Measurements from ENCODE around the gene GTPBP1. TPM values are rescaled to one million over a fixed set of nuclear protein-coding genes. Genes with fewer than 3 reads are reported as not detected.

GTPBP1 gene
- total RNA-seq, 1 experiment from 2014 or later: 28.9 TPM

DNA sequence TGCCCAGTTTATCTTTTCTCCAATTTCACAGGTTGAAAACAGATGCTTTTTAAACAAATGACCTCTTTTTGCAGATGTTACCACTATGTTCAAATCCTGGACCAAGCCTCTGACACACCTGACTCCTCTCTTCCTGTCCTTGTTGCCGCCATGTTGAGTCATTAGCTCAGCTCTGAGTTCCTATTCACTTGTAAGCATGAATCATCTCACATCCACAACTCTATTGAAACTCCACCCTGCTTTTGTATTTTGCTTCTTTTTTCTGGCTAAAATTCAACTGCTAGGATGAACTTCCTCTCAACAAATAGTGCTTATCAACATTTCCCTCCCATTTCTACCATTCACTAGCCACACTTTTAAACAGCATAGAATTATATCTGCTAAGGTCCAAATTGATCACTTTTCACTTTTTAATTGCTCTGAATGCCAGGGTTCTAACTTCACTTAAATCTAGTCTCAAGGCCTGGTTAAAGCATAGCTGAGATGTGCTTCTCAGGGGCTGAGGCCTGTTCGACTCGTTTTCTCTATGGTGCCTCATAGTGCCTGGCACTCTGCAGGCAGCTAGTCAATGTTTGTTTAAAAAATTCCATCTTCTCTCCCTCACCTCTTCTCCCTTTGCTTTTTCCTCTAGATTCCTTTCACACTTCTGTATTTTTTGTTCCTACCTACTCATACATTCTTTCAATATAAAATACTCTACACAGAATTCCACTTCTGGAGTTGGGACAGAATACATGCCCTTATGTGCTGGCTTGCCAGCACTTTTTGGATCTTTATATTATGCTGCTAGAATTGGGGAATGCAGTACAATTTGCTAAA lies 8.9 kb upstream of the GTPBP1 start:
- Histone ChIP-seq H3K4me3 (no peak overlapping the region), H3K4me1 (replicated peaks) (peaks cover 46% of the 10 kb centered on the region)

DNA sequence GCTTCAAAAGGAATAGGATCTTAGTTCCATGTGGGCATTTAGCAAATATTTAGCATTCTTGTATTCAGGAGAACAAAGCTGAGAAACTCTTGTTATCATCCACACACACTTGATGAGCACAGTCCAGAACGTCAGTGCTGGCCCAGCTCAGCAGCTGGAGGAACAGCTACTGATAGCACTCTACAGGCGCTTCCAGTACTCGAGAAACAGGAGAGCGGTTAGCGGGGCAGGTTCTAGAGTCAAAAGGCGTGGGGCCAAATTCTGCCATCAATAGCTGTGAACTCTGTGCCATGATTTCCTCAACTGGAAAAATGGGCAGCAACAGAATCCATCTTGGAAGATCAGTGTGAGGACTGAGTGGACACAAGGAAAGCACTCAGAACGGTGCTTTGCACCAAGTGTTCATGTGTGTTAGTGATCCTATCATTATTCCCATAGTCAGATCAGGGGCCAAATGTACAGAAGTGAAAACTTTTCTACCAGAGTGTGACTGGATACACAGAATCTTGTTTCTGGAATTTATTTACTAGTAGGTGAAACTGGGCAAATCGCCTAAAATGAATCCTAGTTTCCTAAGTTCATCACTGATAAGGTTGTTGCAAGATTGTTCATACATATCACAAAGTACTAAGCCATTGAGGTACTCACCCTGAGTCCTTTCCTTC lies 8.2 kb upstream of the GTPBP1 start:
- Histone ChIP-seq H3K4me1 (replicated peaks) (peaks cover 46% of the 10 kb centered on the region), H3K4me3 (no peak overlapping the region), H3K27me3 (replicated peaks) (no peaks in the 10 kb centered on the region), H3K27ac (peak overlapping the region; percentile 76), H3K36me3 (peaks cover 49% of the 10 kb centered on the region), H3K9me3 (replicated peaks) (peaks cover 6% of the 10 kb centered on the region; the same call in 1 of the 2 replicates)
- DNase-seq (ENCODE audit: low read depth in 1 of 2, low spot score in 2 of 2): no peak

More for the DNA sequence above, 8.9 kb upstream of the GTPBP1 start:
- H3K27me3 ChIP-seq (replicated peaks): no peaks in the 10 kb centered on the region
- H3K36me3 ChIP-seq: peaks cover 55% of the 10 kb centered on the region
- DNase-seq (ENCODE audit: low read depth in 1 of 2, low spot score in 2 of 2): peak; percentile 53 to 67
- H3K9me3 ChIP-seq (replicated peaks): peaks cover 6% of the 10 kb centered on the region; the same call in 1 of the 2 replicates
- peak overlapping the region; percentile 76 for H3K27ac ChIP-seq

GRCh38 chr22:38698407-38699094 lies 7.2 kb upstream of the GTPBP1 start:
- H3K27me3 ChIP-seq (replicated peaks): no peaks in the 10 kb centered on the region
- no peak for DNase-seq (ENCODE audit: low read depth in 1 of 2, low spot score in 2 of 2)
- peaks cover 46% of the 10 kb centered on the region for H3K4me1 ChIP-seq (replicated peaks)
- peak overlapping the region; percentile 97 for H3K4me3 ChIP-seq
- H3K9me3 ChIP-seq (replicated peaks): peaks cover 6% of the 10 kb centered on the region; the same call in 1 of the 2 replicates
- peaks cover 41% of the 10 kb centered on the region for H3K36me3 ChIP-seq
- no peak overlapping the region for H3K27ac ChIP-seq

DNA sequence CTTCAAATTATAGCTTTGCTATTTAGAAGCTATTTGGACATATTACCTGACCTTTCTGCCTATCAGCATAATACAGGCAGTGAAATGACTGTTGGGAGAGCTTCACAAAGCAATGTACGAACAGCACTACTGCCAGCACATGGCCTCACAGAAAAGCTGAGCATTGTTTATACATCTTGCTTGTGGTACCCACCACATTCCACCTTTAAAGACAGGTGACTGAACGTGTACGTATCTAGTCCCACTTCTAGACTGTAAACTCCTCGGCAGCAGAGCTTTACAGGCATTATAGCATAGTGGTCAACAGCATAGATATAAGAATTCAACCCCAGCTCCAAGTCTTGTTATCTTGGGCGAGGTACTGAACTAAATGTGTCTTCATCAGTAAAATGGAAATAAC lies 6.6 kb upstream of the GTPBP1 start:
- Histone ChIP-seq H3K36me3 (peaks cover 36% of the 10 kb centered on the region), H3K27me3 (replicated peaks) (no peaks in the 10 kb centered on the region), H3K27ac (peak overlapping the region; percentile 93), H3K4me3 (peak overlapping the region; percentile 97), H3K4me1 (replicated peaks) (peaks cover 46% of the 10 kb centered on the region), H3K9me3 (replicated peaks) (peaks cover 6% of the 10 kb centered on the region; the same call in 1 of the 2 replicates)
- no peak for DNase-seq (ENCODE audit: low read depth in 1 of 2, low spot score in 2 of 2)

DNA sequence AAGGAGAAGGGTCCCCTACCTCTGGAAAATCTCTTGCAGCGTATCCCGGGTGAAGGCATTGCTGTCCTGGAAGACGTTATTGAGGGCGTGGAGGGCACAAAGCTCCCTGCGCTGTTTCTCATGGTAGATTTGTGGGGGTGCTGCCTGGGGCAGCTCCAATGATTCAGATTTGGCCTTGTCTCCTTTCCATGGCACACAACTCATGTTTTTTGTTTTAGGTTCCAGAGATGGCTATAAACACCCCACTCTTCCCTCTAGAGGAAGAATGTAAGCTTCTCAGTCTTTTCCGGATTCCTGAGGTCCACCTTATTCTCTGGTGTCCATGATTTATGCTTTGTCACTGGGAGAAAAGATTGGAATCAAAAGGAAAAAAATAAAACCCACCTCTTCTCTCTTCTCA lies 6.0 kb upstream of the GTPBP1 start:
- H3K27ac ChIP-seq: peak overlapping the region; percentile 93
- H3K4me3 ChIP-seq: peak overlapping the region; percentile 97
- peak in 1 of 2 experiments; percentile 58 for DNase-seq (ENCODE audit: low read depth in 1 of 2, low spot score in 2 of 2)
- peaks cover 31% of the 10 kb centered on the region for H3K36me3 ChIP-seq
- H3K27me3 ChIP-seq (replicated peaks): no peaks in the 10 kb centered on the region
- H3K4me1 ChIP-seq (replicated peaks): peaks cover 50% of the 10 kb centered on the region
- peaks cover 6% of the 10 kb centered on the region; the same call in 1 of the 2 replicates for H3K9me3 ChIP-seq (replicated peaks)

- H3K4me1 ChIP-seq (replicated peaks): peaks cover 54% of the 10 kb centered on the region
- H3K4me3 ChIP-seq: peak overlapping the region; percentile 97
- no peaks in the 10 kb centered on the region for H3K27me3 ChIP-seq (replicated peaks)
- peaks cover 31% of the 10 kb centered on the region for H3K36me3 ChIP-seq
- DNase-seq (ENCODE audit: low read depth in 1 of 2, low spot score in 2 of 2): peak; percentile 77 to 78
- peaks cover 6% of the 10 kb centered on the region; the same call in 1 of the 2 replicates for H3K9me3 ChIP-seq (replicated peaks)
- H3K27ac ChIP-seq: peak overlapping the region; percentile 93
Measured at GRCh38 chr22:38700270-38700788, 5.4 kb upstream of the GTPBP1 start.

GRCh38 chr22:38700789-38701628 lies 4.7 kb upstream of the GTPBP1 start, which contains the start of gene JOSD1:
Gene JOSD1 (minus strand): TSS chr22:38700943. CDS start chr22:38699987, 956 bp downstream.
- peak within 1 kb of the TSS; percentile 97 for H3K4me3 ChIP-seq
- peaks cover 6% of the 10 kb centered on the region; the same call in 1 of the 2 replicates for H3K9me3 ChIP-seq (replicated peaks)
- peaks cover 54% of the 10 kb centered on the region for H3K4me1 ChIP-seq (replicated peaks)
- H3K36me3 ChIP-seq: peaks cover 34% of the 10 kb centered on the region
- peak; percentile 93 to 94 for DNase-seq (ENCODE audit: low read depth in 1 of 2, low spot score in 2 of 2)
- H3K27me3 ChIP-seq (replicated peaks): no peaks in the 10 kb centered on the region
- peak within 1 kb of the TSS; percentile 93 for H3K27ac ChIP-seq

- peaks cover 30% of the 10 kb centered on the region for H3K36me3 ChIP-seq
- peaks cover 6% of the 10 kb centered on the region; the same call in 1 of the 2 replicates for H3K9me3 ChIP-seq (replicated peaks)
- no peak for DNase-seq (ENCODE audit: low read depth in 1 of 2, low spot score in 2 of 2)
- H3K27me3 ChIP-seq (replicated peaks): no peaks in the 10 kb centered on the region
- H3K4me3 ChIP-seq: peak overlapping the region; percentile 17
- H3K4me1 ChIP-seq (replicated peaks): peaks cover 29% of the 10 kb centered on the region
- no peak overlapping the region for H3K27ac ChIP-seq
Measured at GRCh38 chr22:38704654-38705234, 1.0 kb upstream of the GTPBP1 start.

GRCh38 chr22:38706101-38706900 lies 557 bp downstream of the GTPBP1 start:
- H3K4me3 ChIP-seq: peak overlapping the region; percentile 90
- peaks cover 30% of the 10 kb centered on the region for H3K36me3 ChIP-seq
- H3K27me3 ChIP-seq (replicated peaks): no peaks in the 10 kb centered on the region
- no peaks in the 10 kb centered on the region for H3K9me3 ChIP-seq (replicated peaks)
- DNase-seq (ENCODE audit: low read depth in 1 of 2, low spot score in 2 of 2): peak in 1 of 2 experiments; percentile 62
- H3K27ac ChIP-seq: peak overlapping the region; percentile 75
- peaks cover 21% of the 10 kb centered on the region for H3K4me1 ChIP-seq (replicated peaks)

DNA sequence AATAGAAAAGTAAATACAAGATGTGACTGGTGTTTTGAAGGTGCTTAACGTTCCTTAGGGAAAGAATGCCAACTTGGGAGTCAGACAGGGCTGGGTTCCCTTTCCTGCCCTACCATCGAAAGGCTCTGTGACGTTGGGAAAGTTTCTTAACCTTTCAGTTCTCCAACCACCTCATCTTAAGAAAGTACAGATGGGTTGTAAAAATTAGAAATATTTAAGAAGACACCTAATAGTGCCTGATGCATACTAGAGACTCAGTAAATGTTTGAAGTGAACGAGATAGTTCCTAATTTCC lies 1.1 kb downstream of the GTPBP1 start:
- H3K9me3 ChIP-seq (replicated peaks): no peaks in the 10 kb centered on the region
- peak overlapping the region; percentile 75 for H3K27ac ChIP-seq
- no peaks in the 10 kb centered on the region for H3K27me3 ChIP-seq (replicated peaks)
- H3K36me3 ChIP-seq: peaks cover 32% of the 10 kb centered on the region
- no peak for DNase-seq (ENCODE audit: low read depth in 1 of 2, low spot score in 2 of 2)
- H3K4me3 ChIP-seq: peak overlapping the region; percentile 90
- peaks cover 18% of the 10 kb centered on the region for H3K4me1 ChIP-seq (replicated peaks)

- Histone ChIP-seq H3K36me3 (peaks cover 37% of the 10 kb centered on the region), H3K27ac (peak overlapping the region; percentile 75; the same call in 1 of the 2 replicates), H3K27me3 (replicated peaks) (no peaks in the 10 kb centered on the region), H3K4me3 (no peak overlapping the region), H3K9me3 (replicated peaks) (no peaks in the 10 kb centered on the region), H3K4me1 (replicated peaks) (peaks cover 18% of the 10 kb centered on the region)
- DNase-seq (ENCODE audit: low read depth in 1 of 2, low spot score in 2 of 2): no peak
Measured at GRCh38 chr22:38707346-38707745, 1.6 kb downstream of the GTPBP1 start.

- Histone ChIP-seq H3K27me3 (replicated peaks) (no peaks in the 10 kb centered on the region), H3K4me3 (no peak overlapping the region), H3K36me3 (peaks cover 43% of the 10 kb centered on the region), H3K4me1 (replicated peaks) (peaks cover 18% of the 10 kb centered on the region), H3K9me3 (replicated peaks) (no peaks in the 10 kb centered on the region), H3K27ac (no peak overlapping the region)
- no peak for DNase-seq (ENCODE audit: low read depth in 1 of 2, low spot score in 2 of 2)
Measured at GRCh38 chr22:38707984-38708383, 2.2 kb downstream of the GTPBP1 start.

All from SJSA1 (cell line).